Erythroblast (primary cell): ENCODE measurements around the gene CROCC2.

ENCODE experiments used
- GATA1 ChIP-seq: IDR thresholded peaks from 2 replicates; pipeline ENCODE4 v1.6.1; 2011; ENCODE audit warnings: low read depth, mild to moderate bottlenecking, control low read depth, low read length, moderate library complexity
- POLR2A ChIP-seq: IDR thresholded peaks from 2 replicates; pipeline ENCODE4 v1.6.1; 2011; ENCODE audit warnings: mild to moderate bottlenecking, low read length

- no peak for TF ChIP-seq POLR2A
- TF ChIP-seq GATA1, result no peak
Measured at GRCh38 chr2:240915526-240916341, 9.6 kb downstream of the CROCC2 start.
